Fibroblast of pulmonary artery (primary cell): ENCODE results near the gene RIC1.
"Not testable (repeated sequence)": the region's sequence is repeated elsewhere in the genome, so short reads cannot be mapped to it uniquely, and the experiment has no call there.

ENCODE experiments used
- DNase-seq: peaks from one replicate; pipeline ENCODE4 v3.0.0-alpha.2; 2010; ENCODE audit warnings: low read depth
- H3K4me3 ChIP-seq: replicated peaks from 2 replicates; pipeline ENCODE4 v1.5.1; 2011; ENCODE audit warnings: low read depth, mild to moderate bottlenecking, control low read depth, low read length, moderate library complexity
- TF ChIP-seq, protein P1 (sequence below): IDR thresholded peaks from 2 replicates; pipeline ENCODE4 v1.5.1; 2011; ENCODE audit warnings: mild to moderate bottlenecking, control low read depth, low read length, inconsistent platforms; ENCODE audit errors: missing control alignments

RIC1 gene

DNA sequence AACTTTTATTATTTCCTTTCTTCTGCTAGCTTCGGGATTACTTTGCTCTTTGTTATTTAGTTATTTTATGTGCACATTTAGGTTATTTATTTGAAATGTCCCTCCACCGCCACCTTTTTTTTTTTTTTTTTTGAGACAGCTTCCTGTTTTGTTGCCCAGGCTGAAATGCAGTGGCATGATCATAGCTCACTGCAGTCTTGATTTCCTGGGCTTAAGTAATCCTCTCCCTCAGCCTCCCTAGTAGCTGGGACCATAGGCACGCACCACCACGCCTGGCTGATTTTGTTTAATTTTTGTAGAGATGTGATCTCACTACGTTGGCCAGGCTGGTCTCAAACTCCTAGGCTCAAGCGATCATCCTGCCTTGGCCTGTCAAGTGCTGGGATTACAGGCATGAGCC, 38.5 kb downstream of the RIC1 start:
- H3K4me3 ChIP-seq: no peak overlapping the region
- TF ChIP-seq, protein P1, sequence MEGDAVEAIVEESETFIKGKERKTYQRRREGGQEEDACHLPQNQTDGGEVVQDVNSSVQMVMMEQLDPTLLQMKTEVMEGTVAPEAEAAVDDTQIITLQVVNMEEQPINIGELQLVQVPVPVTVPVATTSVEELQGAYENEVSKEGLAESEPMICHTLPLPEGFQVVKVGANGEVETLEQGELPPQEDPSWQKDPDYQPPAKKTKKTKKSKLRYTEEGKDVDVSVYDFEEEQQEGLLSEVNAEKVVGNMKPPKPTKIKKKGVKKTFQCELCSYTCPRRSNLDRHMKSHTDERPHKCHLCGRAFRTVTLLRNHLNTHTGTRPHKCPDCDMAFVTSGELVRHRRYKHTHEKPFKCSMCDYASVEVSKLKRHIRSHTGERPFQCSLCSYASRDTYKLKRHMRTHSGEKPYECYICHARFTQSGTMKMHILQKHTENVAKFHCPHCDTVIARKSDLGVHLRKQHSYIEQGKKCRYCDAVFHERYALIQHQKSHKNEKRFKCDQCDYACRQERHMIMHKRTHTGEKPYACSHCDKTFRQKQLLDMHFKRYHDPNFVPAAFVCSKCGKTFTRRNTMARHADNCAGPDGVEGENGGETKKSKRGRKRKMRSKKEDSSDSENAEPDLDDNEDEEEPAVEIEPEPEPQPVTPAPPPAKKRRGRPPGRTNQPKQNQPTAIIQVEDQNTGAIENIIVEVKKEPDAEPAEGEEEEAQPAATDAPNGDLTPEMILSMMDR: no peak
- no peak for DNase-seq

DNA sequence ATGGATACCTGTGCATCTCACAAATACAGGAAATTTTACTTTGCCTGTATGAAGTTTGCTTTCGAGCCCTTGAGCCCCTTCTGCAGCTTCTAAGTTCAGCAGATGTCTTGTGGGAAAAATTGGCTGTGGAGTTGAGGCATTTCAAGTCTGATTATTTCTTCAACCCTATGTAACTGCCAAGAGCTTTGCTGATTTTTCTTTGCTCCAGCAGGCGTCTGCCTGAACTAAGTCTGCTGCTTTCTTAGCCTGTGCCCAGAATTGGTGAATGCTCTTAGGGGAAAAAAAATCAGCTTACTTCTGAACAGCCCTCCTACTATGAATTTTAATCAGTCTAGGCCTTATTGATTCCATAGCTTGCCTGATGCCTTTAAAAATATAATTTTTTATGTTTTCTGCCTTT, 41.2 kb downstream of the RIC1 start:
- DNase-seq: no peak
- TF ChIP-seq, protein P1: no peak
- H3K4me3 ChIP-seq: no peak overlapping the region

DNA sequence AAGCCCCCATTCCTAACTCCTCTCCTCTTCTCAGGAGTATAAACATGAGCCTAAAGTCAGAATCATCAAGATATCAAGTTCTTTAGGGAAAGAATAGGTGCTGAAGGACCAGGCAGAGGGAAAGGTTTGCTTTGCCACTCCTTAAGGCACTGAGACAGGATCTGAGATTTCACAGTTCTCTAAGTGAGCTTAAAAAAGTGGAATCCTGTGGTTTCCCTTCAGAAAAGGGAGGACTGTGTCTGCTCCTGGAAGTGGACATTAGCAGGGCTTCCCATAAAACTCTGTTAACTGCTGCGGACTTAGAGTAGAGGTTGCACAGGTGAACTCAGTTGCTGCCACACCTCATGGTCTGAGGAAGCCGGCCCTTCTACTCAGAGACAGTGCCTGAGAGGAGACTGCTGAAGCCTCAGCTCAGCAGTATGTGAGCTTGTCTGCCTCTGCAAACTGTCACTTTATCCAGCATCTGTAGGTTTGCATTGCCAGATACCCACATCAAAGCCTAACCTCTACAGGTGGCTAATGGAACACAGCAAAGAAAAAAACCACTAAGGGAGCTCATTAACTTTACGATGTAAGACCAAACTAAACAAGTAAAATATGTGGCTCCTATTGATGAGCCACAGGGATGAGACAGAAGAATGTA, 42.9 kb downstream of the RIC1 start:
- no peak overlapping the region for H3K4me3 ChIP-seq
- TF ChIP-seq, protein P1: no peak
- DNase-seq: no peak

DNA sequence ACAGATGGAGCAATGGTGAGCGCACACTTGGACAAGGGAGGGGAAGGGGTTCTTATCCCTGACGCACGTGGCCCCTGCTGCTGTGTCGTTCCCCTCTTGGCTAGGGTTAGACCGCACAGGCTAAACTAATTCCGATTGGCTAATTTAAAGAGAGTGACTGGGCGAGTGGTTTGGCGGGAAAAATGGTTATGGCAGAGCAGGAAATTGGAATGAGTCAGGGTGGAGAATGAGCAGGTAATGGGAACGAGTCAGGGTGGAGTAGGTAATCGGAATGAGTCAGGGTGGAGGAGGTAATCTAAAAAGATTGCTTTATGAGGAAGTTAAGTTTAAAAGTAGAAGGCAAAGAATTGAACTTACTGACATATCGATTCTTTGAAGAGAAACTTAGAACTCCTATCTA, 46.1 kb downstream of the RIC1 start:
- H3K4me3 ChIP-seq, DNase-seq: not testable (repeated sequence)

DNA sequence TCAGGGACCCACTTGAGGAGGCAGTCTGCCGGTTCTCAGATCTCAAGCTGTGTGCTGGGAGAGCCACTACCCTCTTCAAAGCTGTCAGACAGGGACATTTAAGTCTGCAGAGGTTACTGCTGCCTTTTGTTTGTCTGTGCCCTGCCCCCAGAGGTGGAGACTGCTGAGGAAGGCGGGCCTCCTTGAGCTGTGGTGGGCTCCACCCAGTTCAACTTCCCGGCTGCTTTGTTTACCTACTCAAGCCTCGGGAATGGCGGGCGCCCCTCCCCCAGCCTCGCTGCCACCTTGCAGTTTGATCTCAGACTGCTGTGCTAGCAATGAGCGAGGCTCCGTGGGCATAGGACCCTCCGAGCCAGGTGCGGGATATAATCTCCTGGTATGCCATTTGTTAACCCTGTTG, 54.7 kb downstream of the RIC1 start:
- DNase-seq, H3K4me3 ChIP-seq: not testable (repeated sequence)

DNA sequence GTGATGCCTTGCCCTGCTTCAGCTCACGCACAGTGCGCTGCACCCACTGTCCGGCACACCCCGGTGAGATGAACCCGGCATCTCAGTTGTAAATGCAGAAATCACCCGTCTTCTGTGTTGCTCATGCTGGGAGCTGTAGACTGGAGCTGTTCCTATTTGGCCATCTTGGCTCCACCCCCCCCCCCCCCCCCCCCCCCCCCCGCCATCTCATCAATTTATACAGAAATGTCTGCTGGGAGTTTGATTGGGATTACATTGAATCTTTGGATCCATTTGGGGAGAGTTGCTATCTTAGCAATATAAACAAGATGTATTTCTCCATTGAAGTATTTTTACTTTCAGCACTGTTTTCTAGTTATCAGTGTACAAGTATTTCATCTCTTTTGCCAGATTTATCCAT, 55.2 kb downstream of the RIC1 start:
- peak; percentile 3 for DNase-seq
- TF ChIP-seq, protein P1: no peak

DNA sequence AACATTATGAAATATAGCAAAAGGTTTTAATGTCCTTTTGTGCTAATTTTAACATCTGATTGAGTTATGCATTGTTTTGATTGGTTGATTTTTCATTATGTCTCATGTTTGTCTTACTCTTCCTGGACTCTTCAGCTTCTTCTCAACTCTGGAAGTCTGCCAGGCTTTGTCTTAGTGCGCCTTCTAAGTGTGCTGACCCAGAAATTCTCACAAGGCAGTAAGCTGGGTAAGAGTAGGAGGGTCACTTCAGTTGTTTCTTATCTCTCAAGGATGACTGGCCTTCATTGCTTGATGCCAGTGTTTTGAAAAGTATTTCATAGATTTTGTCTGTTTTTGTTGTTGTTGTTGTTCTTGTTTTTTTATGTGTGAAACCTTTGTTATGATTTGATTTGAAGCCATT, 59.2 kb downstream of the RIC1 start:
- TF ChIP-seq, protein P1: no peak
- no peak overlapping the region for H3K4me3 ChIP-seq
- DNase-seq: peak; percentile 80

More for the DNA sequence above, 55.2 kb downstream of the RIC1 start:
- no peak overlapping the region for H3K4me3 ChIP-seq

DNA sequence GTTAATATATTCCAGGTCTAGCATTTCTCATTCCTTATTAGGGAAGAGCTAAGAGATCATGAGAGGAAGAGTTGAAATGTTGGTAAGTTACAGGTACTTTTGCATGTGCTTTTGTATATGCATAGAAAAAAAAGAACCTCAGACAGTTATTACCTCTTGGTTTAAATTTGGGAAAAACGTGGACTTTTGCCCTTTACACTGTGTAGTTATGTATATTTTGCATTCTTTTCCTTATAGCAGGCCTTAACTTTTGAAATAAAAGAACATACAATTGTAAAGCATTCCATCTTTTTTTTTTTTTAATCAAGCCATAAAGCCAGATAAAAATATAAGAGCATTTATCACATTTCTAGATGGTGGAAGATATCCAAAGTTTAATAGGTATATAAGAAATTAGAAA, 61.4 kb downstream of the RIC1 start:
- no peak overlapping the region for H3K4me3 ChIP-seq
- TF ChIP-seq, protein P1: no peak

More for the DNA sequence above, 61.4 kb downstream of the RIC1 start:
- DNase-seq: no peak
